GM19193 (cell line): ENCODE results near the gene TLE5.

Source experiments
- POLR2A ChIP-seq: IDR thresholded peaks from 4 replicates; pipeline ENCODE4 v1.6.1; 2011; ENCODE audit not compliant: insufficient read depth, insufficient read length; ENCODE audit errors: extremely low read depth

Gene TLE5, protein sequence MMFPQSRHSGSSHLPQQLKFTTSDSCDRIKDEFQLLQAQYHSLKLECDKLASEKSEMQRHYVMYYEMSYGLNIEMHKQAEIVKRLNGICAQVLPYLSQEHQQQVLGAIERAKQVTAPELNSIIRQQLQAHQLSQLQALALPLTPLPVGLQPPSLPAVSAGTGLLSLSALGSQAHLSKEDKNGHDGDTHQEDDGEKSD

DNA sequence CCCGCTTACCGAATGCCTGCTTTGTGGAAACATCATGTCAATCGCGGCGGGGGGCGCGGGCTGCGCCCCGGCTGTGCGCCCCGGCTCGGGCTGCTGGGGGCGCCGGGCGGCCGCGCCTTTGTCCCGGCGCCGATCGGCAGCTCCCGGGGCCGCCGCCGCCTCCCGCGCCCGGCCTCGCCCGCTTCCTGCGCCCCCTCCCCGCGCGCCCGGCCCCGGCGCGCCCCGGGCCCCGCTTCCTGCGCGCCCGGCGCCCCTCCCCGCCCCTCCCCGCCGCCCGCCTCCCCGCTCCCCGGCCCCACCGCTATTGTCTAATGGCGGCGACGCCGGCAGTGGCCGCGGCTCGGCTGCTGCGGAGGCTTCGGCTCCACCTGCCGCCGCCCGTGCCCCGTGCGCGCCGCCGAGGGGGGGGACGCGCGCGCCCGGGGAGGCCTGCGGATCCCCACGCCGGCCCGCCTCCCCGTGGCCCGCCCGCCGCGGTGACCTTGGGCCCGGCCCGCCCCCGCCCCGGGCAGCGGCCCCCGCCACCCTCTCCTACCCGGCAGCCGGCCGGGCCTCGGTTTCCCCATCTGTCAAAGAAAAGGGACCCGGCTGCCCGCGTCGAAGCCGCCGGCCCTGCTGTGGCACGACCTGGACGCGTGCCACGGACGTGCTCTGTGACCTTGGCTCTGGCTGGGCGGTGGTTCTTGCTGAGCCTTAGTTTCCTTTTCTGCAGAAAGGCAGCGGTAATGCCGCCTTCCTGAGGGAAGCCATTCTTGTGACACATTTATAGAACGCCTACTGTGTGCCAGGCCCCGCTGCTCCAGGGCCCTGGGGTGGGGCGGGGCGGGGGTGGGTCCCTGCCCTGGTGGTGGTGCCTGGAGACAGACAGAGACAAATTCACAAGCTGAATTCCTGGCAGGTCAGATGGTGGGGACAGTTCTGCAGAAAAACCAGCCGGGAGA, at the start of gene TLE5:
Gene TLE5 (minus strand): TSS at position 331 of the 941 bp plus-strand sequence. CDS start 295 bp downstream, at position 36.
- peak; percentile 54 for TF ChIP-seq POLR2A

GRCh38 chr19:3111586-3112247, 49.4 kb upstream of the TLE5 start:
- TF ChIP-seq POLR2A: no peak

DNA sequence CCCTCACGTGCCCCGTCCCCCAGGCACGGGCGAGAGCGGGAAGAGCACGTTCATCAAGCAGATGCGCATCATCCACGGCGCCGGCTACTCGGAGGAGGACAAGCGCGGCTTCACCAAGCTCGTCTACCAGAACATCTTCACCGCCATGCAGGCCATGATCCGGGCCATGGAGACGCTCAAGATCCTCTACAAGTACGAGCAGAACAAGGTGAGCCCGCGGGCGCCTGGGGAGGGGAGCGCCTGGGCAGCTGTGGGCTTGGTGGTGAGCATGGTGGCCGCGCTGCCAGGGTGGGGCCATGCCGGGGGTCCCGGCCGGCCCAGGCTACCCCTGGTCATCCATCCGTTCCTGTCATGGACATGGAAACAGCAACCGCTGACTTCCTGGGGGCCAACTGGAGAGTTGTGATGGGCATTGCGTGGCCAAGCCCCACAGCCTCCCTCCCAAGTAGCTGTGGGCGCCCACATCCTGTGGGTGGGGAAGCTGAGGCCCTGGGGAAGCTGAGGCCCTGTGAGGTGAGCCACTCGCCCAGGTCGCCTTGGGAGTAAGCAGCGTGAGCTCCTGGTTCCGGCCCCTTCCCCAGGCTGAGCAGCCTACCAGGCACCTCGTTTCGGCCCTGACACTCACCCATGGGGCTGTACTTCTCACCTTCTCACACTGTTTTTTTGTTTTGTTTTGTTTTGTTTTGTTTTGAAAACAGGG, 48.0 kb upstream of the TLE5 start:
- no peak for TF ChIP-seq POLR2A

DNA sequence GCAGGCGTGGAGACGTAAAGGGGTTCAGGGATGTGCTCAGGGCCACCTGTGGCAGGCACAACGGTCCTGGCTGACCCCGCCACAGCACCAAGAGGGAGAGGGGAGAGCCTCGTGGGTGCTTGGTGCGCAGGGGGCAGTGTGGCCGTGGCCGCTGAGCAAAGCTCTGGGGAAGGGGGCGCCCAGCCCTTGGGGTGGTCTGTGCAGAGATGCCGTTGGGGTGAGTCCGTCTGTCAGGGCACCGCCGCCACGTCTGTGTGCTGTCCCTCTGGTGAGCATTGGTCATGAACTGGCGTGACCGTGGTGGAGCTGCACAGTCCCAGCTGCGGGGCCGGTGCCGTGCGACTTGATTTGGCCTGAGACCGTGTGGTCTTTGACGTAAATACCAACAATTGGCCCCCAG, 47.2 kb upstream of the TLE5 start:
- TF ChIP-seq POLR2A: no peak

- no peak for TF ChIP-seq POLR2A
These were observed 46.5 kb upstream of the TLE5 start for GRCh38 chr19:3108775-3109174.

- TF ChIP-seq POLR2A: no peak
These were observed 45.4 kb upstream of the TLE5 start for GRCh38 chr19:3107658-3108057.

- no peak for TF ChIP-seq POLR2A
These were observed 44.3 kb upstream of the TLE5 start for GRCh38 chr19:3106509-3107141.

DNA sequence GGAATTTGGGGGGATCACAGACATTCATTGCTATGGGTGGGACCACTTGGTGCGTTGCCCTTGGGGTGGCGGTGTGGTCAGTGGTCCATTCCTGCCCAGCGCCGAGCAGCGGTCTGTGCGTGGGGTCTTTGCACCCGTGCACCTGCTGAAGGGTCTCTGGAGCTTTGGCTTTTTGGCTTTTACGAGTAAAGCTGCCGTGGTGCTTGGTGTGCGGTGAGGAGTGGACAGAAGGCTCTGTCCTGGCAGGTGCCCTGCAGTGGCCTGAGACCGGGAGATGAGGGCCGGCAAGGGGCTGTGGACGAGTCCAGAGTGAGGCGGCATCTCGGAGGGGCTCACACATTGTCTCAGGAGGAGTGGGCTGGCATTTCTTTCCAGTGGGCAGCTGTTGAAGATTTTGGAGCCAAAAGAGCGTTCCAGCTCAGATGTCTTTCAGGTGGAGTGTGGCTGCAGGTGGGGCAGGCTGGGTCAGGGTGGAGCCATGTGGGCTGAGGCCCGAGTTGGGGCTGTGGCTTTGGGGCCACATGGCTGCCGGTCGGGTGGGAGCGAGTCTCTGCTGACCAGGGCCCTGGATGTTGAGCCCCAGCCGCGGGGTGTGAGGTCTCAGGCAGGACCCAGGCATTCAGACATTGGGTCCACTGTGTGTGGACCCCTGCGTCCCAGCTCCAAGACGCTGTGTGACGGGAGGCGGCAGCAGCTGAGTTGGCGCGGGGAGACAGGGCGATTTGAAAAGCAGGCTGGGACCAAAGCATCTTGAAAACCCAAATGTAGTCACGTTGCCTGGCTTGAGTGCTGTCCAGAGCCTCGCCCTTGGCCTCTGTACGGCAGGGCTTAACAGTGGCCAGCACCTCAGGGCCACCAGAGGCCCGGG, 43.6 kb upstream of the TLE5 start:
- TF ChIP-seq POLR2A: no peak

DNA sequence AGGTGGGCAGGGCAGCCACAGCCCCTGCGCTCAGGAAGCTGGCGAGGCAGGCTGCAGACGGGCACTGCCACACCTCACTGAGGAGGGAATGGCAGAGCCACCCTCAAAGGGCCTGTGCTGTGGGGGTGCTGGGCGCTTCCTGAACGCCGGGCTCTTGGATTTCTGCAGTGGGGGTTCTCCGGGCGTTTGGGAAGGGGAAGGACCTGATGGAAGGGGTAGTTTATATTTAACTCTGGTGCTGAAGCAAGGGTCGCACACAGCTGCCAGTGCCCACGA, 42.4 kb upstream of the TLE5 start:
- TF ChIP-seq POLR2A: no peak

- no peak for TF ChIP-seq POLR2A
These were observed 40.2 kb upstream of the TLE5 start for GRCh38 chr19:3102239-3103140.

- TF ChIP-seq POLR2A: no peak
These were observed 38.7 kb upstream of the TLE5 start for GRCh38 chr19:3100747-3101730.

DNA sequence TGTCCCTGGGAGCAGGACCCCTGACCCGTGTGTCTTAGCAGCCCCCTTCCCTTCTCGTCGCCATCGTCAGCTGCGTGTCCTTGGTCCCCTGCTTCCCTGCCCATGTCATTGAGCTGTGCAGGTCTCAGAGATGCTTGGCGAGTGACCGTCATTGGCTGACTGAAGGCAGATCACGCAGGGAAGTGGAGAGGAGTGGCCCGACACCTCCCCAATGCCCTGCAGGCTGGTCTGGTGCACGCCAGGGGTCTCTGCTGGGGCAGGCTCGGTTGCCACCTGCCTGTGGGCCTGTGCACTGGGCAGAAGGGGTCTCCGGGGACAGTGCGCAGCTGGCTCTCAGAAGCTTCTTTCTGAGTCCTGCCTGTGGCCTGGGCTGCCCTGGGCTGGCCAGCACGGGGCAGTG, 38.0 kb upstream of the TLE5 start:
- TF ChIP-seq POLR2A: no peak
